IMR-90 (cell line): Measurements from ENCODE around the gene CYP4F22.

Experiments
- FOS ChIP-seq: fragments of 150-350 bp; IDR thresholded peaks from 2 replicates; pipeline ENCODE4 v1.6.1; 2016; ENCODE audit warnings: low read depth, low read length
- POLR2A ChIP-seq: IDR thresholded peaks from 2 replicates; pipeline ENCODE4 v1.6.1; 2012; ENCODE audit warnings: mild to moderate bottlenecking, low read depth, low read length
- RFX5 ChIP-seq: IDR thresholded peaks from 2 replicates; pipeline ENCODE4 v1.8.0; 2012; ENCODE audit warnings: low read depth, mild to moderate bottlenecking, low read length, moderate library complexity
- TF ChIP-seq, protein P1 (sequence below): conservative IDR thresholded peaks from 2 replicates; pipeline ENCODE4 v1.5.1; 2012; ENCODE audit warnings: mild to moderate bottlenecking, low read depth, low read length, improper control_type of control experiment

- TF ChIP-seq, protein P1, sequence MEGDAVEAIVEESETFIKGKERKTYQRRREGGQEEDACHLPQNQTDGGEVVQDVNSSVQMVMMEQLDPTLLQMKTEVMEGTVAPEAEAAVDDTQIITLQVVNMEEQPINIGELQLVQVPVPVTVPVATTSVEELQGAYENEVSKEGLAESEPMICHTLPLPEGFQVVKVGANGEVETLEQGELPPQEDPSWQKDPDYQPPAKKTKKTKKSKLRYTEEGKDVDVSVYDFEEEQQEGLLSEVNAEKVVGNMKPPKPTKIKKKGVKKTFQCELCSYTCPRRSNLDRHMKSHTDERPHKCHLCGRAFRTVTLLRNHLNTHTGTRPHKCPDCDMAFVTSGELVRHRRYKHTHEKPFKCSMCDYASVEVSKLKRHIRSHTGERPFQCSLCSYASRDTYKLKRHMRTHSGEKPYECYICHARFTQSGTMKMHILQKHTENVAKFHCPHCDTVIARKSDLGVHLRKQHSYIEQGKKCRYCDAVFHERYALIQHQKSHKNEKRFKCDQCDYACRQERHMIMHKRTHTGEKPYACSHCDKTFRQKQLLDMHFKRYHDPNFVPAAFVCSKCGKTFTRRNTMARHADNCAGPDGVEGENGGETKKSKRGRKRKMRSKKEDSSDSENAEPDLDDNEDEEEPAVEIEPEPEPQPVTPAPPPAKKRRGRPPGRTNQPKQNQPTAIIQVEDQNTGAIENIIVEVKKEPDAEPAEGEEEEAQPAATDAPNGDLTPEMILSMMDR, result no peak
- TF ChIP-seq RFX5 (no peak), POLR2A (no peak), FOS (no peak)
These were observed 36.7 kb upstream of the CYP4F22 start for GRCh38 chr19:15471639-15472101.
